ENCODE measurements around the gene RAP2C.

Gene RAP2C

GRCh38 chrX:132219343-132219768 lies at the start of gene RAP2C:
Gene RAP2C (minus strand): TSS chrX:132219447. CDS start chrX:132217268, 2,179 bp downstream.
- peak; percentile 34 to 75 for DNase-seq

DNA sequence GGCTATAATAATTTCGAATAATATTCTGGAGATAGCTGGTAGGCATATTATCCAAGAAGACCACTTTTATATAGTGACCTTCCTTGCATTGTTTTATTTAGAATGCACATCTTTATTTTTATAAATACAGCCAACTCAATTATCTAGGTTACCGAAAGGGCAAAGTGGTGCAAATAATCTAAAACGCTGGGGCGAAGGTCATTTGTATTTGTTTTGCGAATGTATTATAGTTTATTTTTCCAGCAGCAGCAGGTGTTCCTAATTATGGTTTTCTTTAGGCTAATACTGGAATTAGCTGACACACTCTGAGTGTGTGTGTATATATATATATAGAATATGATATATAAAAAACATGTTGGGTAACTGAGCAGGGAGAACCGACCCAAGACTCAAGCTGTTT lies 48.1 kb upstream of the RAP2C start:
- DNase-seq, result no peak

- no peak for DNase-seq
Measured at GRCh38 chrX:132266583-132267355, 47.5 kb upstream of the RAP2C start.

DNA sequence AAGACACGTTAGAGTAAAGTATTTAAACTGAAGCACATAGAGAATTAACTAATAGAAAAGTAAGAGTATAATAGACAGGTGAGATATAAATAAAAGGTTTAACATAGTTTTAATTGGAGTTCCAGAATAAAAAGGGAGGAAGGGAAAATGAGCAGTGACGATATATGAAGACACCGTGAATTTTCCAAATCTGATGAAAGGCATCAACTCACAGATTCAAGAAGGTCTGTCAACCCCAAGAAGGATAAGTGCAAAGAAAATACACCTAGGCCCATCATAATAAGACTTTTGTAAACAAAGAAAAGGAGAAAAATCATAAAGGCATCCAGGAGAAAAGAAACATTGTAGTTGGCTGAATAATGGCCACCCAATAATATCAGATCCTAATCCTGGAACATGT lies 43.9 kb upstream of the RAP2C start:
- no peak for DNase-seq

GRCh38 chrX:132258509-132258908 lies 39.3 kb upstream of the RAP2C start:
- no peak for DNase-seq

DNA sequence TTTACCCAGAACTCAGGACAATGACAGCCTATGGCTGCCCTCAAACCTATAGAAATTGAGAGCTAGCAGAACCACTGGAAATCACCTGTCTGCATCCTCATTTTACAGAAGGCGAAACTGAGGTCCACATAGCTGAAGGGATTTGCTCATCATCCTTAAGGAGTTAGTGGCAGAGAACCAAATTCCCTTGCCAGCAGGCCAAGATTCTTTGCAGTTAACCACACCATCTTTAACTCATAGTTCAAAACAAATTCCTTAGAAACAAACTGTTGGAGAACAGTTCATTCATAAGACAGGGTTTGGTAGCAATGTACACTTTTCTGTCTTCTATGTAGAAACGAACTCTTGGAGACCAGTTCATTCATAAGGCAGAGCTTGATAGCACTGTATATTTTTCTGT lies 37.9 kb upstream of the RAP2C start:
- no peak for DNase-seq

DNA sequence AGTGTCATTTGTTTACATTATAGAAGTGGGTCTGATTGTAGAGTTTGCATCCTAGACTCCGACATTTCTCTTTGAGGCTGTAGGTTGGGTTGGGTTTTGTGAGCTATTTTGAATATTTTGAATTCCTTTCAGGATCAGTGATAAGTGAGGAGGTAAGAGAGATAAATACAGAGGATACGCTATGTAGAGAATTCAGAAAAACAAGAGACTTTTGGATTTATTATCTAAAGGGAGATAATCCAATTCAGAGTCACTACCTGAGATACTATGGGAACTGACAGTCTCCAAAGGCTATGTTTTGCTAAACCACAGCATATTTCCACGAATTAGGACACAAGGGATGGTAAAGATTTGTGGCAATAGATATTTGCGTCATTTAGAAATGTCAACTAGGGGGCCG lies 16.9 kb upstream of the RAP2C start:
- DNase-seq, result no peak

DNA sequence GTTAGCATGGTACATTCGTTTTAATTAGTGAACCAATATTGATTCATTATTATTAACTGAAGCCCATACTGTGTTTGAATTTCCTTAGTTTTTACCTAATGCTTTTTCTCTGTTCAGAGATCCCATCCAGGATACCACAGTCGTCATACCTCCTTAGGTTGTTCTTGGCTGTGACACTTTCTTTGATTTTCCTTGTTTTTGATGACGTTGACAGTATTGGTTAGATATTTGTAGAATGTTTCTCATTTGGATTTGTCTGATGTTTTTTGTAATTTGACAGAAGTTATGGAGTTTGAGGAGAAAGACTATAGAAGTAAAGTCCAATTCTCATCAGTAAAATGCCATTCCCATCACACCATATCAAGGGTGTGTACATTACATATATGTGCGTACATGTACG lies 16.2 kb upstream of the RAP2C start:
- no peak for DNase-seq

GRCh38 chrX:132231587-132231986 lies 12.3 kb upstream of the RAP2C start:
- DNase-seq, result no peak

- DNase-seq, result no peak
Measured at GRCh38 chrX:132227383-132228112, 8.3 kb upstream of the RAP2C start.

GRCh38 chrX:132226169-132226568 lies 6.9 kb upstream of the RAP2C start:
- peak in 1 of 2 experiments; percentile 9 for DNase-seq

DNA sequence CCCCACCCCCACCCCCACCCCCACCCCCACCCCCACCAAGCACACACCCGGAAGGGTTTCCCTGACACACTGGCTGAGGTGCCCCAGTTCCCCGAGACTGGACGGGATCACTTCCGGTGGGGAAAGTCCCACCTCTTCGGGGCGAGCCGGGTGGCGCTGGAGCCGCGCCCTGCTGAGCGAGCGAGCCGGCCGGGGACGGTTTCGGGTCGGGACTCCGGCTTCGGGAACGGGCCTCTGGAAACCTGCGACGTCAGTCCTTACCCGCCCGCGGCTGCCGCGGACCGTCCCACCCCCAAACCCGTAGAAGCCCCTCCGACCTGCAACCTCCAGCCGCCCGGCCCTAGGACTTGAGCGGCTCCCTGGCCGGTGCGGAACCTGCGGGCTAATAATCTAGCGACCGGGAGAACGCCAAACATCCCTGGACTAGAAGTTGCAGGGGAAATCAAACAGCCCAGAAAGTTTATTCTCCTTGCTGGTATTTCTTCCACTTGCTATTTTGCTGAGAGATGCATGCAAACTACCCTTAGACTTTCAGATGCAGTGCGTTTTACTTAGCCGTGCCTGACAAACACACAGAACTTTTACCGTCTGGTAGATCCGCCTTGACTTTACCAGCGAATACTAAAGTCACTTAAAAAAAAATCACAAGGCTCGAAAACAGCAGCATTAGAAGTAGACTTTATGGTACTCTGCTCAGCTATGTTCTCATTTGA lies 991 bp downstream of the RAP2C start:
- DNase-seq, result peak; percentile 58 to 89

DNA sequence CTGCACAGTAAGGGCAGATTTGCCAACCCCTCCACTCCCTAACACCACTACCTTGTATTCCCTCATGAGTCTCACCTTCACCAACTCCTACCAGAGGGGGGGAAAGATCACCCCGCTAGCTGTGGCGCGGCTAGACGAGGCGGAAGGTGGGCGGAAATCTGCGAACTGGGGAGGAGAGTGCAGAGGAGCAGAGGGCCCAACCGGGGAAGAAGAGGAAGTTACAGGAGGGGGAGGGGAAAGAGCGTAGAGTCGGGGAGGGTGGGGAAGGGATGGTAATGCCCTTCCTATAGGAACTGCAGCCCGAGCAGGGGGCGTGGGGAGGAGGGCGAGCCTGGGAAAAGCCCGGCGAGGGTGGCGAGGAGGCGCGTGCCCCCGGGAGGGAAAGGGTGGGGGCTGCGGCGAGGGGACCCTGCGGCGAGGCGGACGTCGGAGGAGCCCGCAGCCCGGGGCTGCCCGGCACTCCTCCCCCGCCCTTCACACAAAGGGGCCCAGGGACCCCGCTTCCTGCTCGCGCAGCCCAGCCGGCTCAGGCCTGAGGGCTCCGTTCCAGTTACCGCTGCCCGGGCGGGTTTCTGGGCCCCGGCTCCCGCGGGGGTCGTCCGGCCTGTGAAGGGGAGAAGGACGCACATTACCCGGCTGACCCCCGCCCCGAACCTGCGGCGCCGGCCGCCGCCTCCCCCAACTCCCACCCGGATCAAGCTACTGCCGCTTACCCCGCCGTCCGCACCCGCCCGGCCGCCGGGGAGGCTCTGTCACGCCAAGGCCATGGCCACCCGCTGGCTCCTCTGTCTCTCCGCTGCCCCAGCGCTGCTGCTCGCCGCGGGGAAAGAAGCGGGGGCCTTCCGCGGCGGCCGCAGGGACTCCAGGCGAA lies 1.8 kb downstream of the RAP2C start:
- DNase-seq, result peak; percentile 79 to 85

- DNase-seq, result peak in 1 of 2 experiments; percentile 55
Measured at GRCh38 chrX:132216806-132217202, 2.4 kb downstream of the RAP2C start.

GRCh38 chrX:132216283-132216682 lies 3.0 kb downstream of the RAP2C start:
- DNase-seq, result no peak

DNA sequence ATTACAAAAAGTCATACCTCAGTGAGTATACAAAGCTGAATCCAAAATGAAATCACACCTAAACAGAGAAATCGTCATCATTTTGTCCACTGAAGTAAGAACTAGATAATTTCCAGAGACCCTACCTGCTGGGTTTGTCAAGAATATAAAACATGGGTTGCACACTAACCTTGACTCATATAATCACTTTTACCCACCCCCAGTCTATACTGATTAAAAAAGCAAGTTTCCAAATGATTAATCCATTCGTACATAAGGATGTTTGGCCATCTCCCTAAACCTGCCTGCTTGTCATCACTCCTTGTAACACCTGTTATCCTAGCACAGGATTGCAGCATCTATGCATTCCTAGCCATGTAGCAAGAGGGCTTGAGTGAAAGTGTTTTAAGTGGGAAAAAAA lies 4.7 kb downstream of the RAP2C start:
- DNase-seq, result no peak

GRCh38 chrX:132209527-132209926 lies 9.7 kb downstream of the RAP2C start:
- no peak for DNase-seq

GRCh38 chrX:132208422-132208821 lies 10.8 kb downstream of the RAP2C start:
- DNase-seq, result no peak

- no peak for DNase-seq
Measured at GRCh38 chrX:132207996-132208395, 11.3 kb downstream of the RAP2C start.

DNA sequence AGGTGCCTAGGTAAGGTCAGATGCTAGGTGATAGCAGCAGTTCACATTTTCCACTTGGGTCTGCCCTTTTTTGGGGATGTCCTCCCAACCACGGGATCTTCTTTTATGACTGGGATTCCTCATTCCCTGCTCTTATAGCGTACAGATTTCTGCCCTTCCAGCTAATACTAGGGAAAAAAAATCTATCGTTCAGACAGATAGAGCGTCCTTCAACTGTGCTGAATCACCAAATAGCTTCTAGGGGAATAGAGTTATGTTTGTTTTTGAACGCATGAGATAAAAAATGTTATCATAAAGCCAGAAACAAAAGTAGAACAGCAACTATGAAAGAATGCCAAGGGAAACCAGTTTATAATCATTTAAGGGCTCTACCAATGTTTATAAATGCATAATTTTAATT lies 13.0 kb downstream of the RAP2C start:
- DNase-seq, result no peak

DNA sequence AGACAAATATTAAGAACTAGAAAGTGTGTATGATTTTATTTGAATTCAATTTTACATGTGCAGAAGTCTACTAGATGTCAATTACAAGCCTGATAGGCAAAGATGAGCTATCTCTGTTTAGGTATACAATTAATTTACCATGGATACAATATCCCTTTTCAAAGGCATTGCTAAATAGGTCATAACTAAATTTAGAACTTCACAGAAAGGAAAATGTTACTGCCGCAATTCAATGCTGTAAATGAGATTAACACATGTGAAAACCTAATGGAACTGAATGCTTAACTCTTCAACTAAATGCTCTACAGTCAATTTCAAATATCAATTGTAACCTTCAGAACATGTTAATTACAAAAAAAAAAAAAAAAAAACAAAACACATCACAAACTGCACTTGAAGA lies 14.6 kb downstream of the RAP2C start:
- DNase-seq, result no peak

DNA sequence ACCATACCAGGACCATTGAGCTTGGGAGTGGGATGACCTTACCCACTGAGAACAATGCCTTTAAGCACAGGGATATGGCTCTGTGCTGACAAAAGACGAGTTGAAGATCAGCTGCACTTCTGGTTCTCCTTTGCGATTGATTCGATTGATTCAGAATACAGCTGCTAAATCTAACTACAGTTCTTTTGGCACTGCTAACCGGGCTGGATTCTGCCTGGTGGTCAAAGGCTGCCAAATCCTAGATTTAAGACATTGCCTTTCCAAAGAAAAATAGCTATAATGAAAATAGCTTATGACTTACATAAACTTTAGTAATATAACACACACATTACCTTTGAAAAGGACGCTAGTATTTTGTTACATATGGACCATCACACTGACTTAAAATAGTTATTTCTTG lies 18.3 kb downstream of the RAP2C start:
- no peak for DNase-seq

GRCh38 chrX:132199941-132200340 lies 19.3 kb downstream of the RAP2C start:
- no peak for DNase-seq

Data from NCI-H524 (cell line).